ENCODE results near the gene PEX16. TPM values are rescaled to one million over a fixed set of nuclear protein-coding genes. Genes with fewer than 3 reads are reported as not detected.

The PEX16 gene
- 14.6 and 24.0 TPM in 2 replicates for total RNA-seq (ENCODE audit: low replicate concordance)

DNA sequence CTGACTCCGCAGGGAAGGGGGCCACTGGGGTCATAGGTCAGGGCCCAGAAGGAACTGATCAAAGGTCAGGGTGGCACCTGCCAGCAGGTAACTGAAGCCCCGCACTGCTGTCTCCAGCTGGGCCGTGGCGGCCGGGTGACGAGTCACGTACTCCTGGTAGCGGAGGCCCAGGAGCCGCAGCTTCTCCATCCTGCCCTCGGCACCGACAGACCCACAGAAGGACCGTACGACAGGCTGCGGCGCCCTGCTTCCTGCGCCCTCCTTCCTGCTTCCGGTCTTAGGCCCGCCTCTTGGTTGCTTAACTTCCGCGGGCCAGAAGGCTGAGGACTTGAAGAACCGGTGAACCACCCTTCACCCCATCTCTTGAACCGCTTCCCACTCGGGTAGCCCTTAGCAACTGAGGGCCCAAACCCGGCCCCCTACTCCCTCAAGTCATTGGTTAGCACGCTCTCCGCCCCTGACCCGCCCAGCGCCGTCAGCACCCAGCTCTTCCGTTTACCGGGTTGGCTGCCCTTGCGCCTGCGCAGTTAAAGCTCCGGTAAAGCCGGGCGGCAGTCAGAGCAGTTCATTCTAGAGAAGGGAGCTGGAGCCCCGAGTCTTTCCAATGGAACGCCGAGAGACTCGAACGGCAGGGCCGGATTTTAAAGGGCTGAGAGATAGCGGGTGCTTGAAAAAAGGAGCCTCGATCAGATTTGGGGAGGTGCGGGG, at the start of gene PEX16:
Gene PEX16, minus strand, starts transcription at position 255 of the 708 bp plus-strand sequence. Its CDS starts 66 bp downstream, at position 189.
- peak within 1 kb of the TSS; percentile 99 for H3K4me3 ChIP-seq (ENCODE audit: low read depth, low read length)
- TF ChIP-seq, protein P1, sequence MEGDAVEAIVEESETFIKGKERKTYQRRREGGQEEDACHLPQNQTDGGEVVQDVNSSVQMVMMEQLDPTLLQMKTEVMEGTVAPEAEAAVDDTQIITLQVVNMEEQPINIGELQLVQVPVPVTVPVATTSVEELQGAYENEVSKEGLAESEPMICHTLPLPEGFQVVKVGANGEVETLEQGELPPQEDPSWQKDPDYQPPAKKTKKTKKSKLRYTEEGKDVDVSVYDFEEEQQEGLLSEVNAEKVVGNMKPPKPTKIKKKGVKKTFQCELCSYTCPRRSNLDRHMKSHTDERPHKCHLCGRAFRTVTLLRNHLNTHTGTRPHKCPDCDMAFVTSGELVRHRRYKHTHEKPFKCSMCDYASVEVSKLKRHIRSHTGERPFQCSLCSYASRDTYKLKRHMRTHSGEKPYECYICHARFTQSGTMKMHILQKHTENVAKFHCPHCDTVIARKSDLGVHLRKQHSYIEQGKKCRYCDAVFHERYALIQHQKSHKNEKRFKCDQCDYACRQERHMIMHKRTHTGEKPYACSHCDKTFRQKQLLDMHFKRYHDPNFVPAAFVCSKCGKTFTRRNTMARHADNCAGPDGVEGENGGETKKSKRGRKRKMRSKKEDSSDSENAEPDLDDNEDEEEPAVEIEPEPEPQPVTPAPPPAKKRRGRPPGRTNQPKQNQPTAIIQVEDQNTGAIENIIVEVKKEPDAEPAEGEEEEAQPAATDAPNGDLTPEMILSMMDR (IDR thresholded peaks at IDR 0.05; ENCODE audit: insufficient read depth, low read length) = no peak
- DNase-seq (ENCODE audit: low read depth) = peak; percentile 100

DNA sequence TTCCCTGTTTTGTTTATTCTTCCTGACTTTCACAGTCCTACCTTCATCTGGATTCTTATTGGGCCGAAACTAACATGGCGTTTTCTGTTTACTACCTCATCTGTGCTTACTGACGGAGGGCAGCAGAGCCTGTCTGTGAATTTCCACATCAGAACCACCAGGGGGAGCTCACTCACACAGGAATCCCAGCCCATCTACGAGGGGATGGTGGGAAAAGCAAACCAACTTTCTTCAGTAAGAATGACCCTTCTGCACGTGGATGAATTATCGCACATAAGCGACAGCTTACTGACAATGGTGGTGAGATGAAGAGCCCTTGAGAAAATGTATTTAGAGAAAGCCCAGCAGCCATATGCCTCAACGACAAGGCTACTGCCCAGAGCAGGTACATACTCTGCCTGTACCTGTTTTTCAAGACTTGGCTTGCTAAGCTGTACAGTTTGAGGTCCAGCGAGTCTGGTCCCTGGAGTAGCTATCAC, 47.3 kb upstream of the PEX16 start:
- DNase-seq (ENCODE audit: low read depth) = peak; percentile 84
- TF ChIP-seq, protein P1 (IDR thresholded peaks at IDR 0.05; ENCODE audit: insufficient read depth, low read length) = peak; percentile 93

DNA sequence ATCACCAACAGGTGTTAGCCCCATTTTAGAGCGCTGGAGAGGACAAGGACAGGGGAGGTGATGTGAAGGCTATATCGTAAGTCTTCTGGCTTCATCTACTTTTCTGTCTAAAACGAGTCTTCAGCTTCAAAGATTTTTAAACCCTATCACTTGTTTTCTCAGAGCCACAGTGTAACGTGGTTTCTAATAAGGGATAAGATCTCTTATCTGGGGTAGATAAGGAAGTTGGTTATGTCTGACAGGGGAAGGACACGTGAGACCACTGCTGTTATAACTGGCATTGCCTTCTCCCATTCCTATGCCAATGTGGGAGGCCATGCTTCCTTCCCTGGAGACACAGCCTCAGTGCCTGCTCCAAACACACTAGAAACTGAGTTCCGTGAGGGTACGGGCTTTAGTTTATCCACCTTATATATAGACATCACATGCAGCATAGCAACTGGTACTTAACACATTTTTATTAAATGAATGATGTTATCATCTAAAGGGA, 44.1 kb upstream of the PEX16 start:
- TF ChIP-seq, protein P1 (IDR thresholded peaks at IDR 0.05; ENCODE audit: insufficient read depth, low read length) = no peak
- H3K4me3 ChIP-seq (ENCODE audit: low read depth, low read length) = no peak overlapping the region

More for the DNA sequence above, 47.3 kb upstream of the PEX16 start:
- no peak overlapping the region for H3K4me3 ChIP-seq (ENCODE audit: low read depth, low read length)

DNA sequence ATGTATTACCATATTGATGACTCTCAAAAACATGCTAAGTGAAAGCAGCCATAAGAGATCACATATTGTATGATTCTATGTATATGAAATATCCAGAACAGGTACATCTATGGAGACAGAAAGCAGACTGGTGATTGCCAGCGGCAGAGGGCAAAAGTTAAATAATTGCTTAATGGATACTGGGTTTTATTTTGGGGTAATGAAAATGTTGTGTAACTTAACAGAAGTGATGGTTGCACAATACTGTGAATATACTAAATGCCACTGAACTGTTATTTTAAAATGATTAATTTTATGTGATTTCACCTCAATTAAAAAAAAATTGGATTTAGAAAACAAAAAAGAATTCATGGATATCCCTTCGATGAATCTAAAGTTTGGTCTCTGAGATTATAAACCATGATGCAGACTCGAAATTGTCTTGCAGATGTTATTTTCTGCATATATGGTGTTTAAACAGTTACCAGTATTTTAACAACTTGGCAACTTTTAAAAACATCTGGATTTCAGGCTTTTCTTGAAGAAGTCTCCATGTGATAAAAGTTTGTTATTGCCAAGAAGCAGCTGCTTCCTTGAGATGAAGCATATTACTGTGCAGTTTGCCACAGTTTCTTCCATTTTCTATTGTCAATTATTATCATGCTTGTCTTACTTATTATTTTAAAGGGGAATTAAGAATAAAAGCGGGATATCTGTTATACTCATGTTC, 42.9 kb upstream of the PEX16 start:
- H3K4me3 ChIP-seq (ENCODE audit: low read depth, low read length) = no peak overlapping the region
- TF ChIP-seq, protein P1 (IDR thresholded peaks at IDR 0.05; ENCODE audit: insufficient read depth, low read length) = no peak
- DNase-seq (ENCODE audit: low read depth) = peak; percentile 39

More for the DNA sequence above, 44.1 kb upstream of the PEX16 start:
- DNase-seq (ENCODE audit: low read depth) = no peak

DNA sequence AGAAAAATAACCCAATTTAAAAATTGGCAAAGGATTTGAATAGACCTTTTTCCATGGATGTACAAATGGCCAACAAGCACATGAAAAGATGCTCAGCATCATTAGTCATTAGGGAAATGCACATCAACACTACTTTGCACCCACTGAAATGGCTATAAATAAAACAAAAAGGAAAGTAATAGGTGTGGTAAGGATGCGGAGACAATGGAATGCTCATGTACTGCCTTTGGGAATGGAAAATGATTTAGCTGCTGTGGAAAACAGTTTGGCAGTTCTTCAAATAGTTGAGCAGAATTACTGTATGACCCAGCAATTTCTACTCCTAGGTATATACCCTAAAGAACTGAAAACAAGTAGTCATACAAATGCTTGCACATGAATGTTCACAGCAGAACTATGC, 42.2 kb upstream of the PEX16 start:
- H3K4me3 ChIP-seq (ENCODE audit: low read depth, low read length) = no peak overlapping the region
- TF ChIP-seq, protein P1 (IDR thresholded peaks at IDR 0.05; ENCODE audit: insufficient read depth, low read length) = no peak
- peak; percentile 65 for DNase-seq (ENCODE audit: low read depth)

DNA sequence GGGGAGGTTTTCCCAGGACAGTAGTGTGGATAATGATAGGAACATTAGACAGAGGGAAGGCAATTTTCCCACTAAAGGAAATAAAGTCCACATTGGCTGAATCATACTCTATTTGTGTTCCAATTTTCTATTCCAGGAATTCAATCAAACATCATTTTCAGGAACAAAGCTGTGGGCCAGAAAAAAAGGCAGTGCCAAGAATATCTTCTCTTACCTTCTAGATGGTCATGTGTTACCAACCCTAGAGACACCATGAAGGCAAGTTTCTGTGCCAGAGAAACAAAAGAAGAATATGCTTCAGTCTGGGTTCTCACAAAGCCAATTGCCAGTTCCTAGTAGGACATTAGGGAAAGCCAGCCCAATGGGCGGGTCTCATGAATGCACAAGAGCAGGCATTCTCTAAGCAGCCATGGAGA, 32.3 kb upstream of the PEX16 start:
- TF ChIP-seq, protein P1 (IDR thresholded peaks at IDR 0.05; ENCODE audit: insufficient read depth, low read length) = no peak
- peak; percentile 76 for DNase-seq (ENCODE audit: low read depth)
- H3K4me3 ChIP-seq (ENCODE audit: low read depth, low read length) = no peak overlapping the region
